IMR-90 (cell line): ENCODE results near the gene CRY2. TPM values are rescaled to one million over a fixed set of nuclear protein-coding genes. Genes with fewer than 3 reads are reported as not detected.

ENCODE experiments used
- ATAC-seq: fragments of 200-7000 bp; cut with Tn5 transposase; 2 replicates; pipeline ENCODE4 v1.9.1; 2020; ENCODE audit warnings: low read depth, mild to moderate bottlenecking, moderate library complexity
- BruUV-seq: library from RNA; stranded (reverse); fragments of 400-500 nt; replicated peaks from 2 replicates; lab custom pipeline; 2021; lab: Mats Ljungman, UMichigan
- CTCF ChIA-PET: fragments of 300-600 bp; formaldehyde crosslinking; extraction: SDS; loops from one replicate; lab custom pipeline; 2021; ENCODE audit warnings: antibody characterized with exemption; lab: Yijun Ruan, JAX
- POLR2A ChIA-PET: fragments of 300-600 bp; sonication (Branson Sonifier 250); formaldehyde crosslinking; loops from one replicate; lab custom pipeline; 2022; ENCODE audit warnings: antibody characterized with exemption; ENCODE audit not compliant: unreplicated experiment; lab: Charles Lee
- DNase-seq: peaks from one replicate; pipeline ENCODE4 v3.0.0; 2013
- H2AFZ ChIP-seq: replicated peaks from 2 replicates; pipeline ENCODE3; 2013; ENCODE audit warnings: low read length, mild to moderate bottlenecking; ENCODE audit not compliant: poor library complexity
- H2AK5ac ChIP-seq: 2 replicates; pipeline ENCODE4 v1.6.1; 2013; ENCODE audit warnings: low read depth, low read length, inconsistent platforms
- H2AK9ac ChIP-seq: replicated peaks from 2 replicates; pipeline ENCODE3; 2013; ENCODE audit warnings: mild to moderate bottlenecking, low read depth, low read length, moderate library complexity; ENCODE audit not compliant: poor library complexity
- H2BK120ac ChIP-seq: 2 replicates; pipeline ENCODE4 v1.6.1; 2013; ENCODE audit warnings: low read depth, low read length, inconsistent platforms
- H2BK15ac ChIP-seq: 3 replicates; pipeline ENCODE4 v1.6.1; 2013; ENCODE audit warnings: low read depth, low read length, inconsistent platforms
- H2BK20ac ChIP-seq: 2 replicates; pipeline ENCODE4 v1.6.1; 2013; ENCODE audit warnings: low read depth, mild to moderate bottlenecking, inconsistent platforms, low read length, moderate library complexity
- H2BK5ac ChIP-seq: 2 replicates; pipeline ENCODE4 v1.6.1; 2013; ENCODE audit warnings: mild to moderate bottlenecking, low read depth, low read length, inconsistent platforms; ENCODE audit not compliant: poor library complexity, severe bottlenecking
- H3K14ac ChIP-seq: replicated peaks from 2 replicates; pipeline ENCODE4 v1.6.1; 2013; ENCODE audit warnings: low read depth, low read length, inconsistent platforms
- H3K18ac ChIP-seq: 2 replicates; pipeline ENCODE4 v1.6.1; 2013; ENCODE audit warnings: low read depth, low read length, control low read depth
- H3K23ac ChIP-seq: 2 replicates; pipeline ENCODE4 v1.6.1; 2013; ENCODE audit warnings: low read depth, low read length, inconsistent platforms
- H3K27ac ChIP-seq: 2 replicates; pipeline ENCODE4 v1.5.1; 2013; ENCODE audit warnings: mild to moderate bottlenecking, control low read depth, low read length; ENCODE audit not compliant: insufficient read depth
- H3K27me3 ChIP-seq: 2 replicates; pipeline ENCODE4 v1.6.1; 2013; ENCODE audit warnings: low read length; ENCODE audit not compliant: control insufficient read depth, insufficient read depth
- H3K36me3 ChIP-seq: 2 replicates; pipeline ENCODE4 v1.6.1; 2013; ENCODE audit warnings: low read length, mixed read lengths; ENCODE audit not compliant: control insufficient read depth, insufficient read depth
- H3K4ac ChIP-seq: 2 replicates; pipeline ENCODE4 v1.6.1; 2013; ENCODE audit warnings: low read depth, low read length, inconsistent platforms
- H3K4me1 ChIP-seq: 2 replicates; pipeline ENCODE4 v1.6.1; 2013; ENCODE audit warnings: low read length, mixed read lengths; ENCODE audit not compliant: control insufficient read depth, insufficient read depth
- H3K4me2 ChIP-seq: 2 replicates; pipeline ENCODE4 v1.6.1; 2013; ENCODE audit warnings: low read depth, mild to moderate bottlenecking, control low read depth, low read length, moderate library complexity
- H3K4me3 ChIP-seq: 2 replicates; pipeline ENCODE4 v1.5.1; 2013; ENCODE audit warnings: low read depth, mild to moderate bottlenecking, control low read depth, low read length, moderate library complexity; ENCODE audit not compliant: insufficient read depth
- H3K56ac ChIP-seq: 2 replicates; pipeline ENCODE4 v1.6.1; 2013; ENCODE audit warnings: low read length, inconsistent platforms; ENCODE audit not compliant: insufficient read depth; ENCODE audit errors: extremely low read depth
- H3K79me1 ChIP-seq, 2 experiments: 2 replicates each; pipeline ENCODE4 v1.6.1; 2013; ENCODE audit warnings: low read length in 2 of 2, inconsistent platforms in 1 of 2, low read depth in 1 of 2
- H3K9ac ChIP-seq: 2 replicates; pipeline ENCODE4 v1.6.1; 2013; ENCODE audit warnings: low read depth, low read length, control low read depth
- H3K9me1 ChIP-seq: 2 replicates; pipeline ENCODE4 v1.6.1; 2013; ENCODE audit warnings: low read length, inconsistent platforms; ENCODE audit not compliant: insufficient read depth
- H3K9me3 ChIP-seq: 2 replicates; pipeline ENCODE4 v1.6.1; 2013; ENCODE audit warnings: low read length; ENCODE audit not compliant: control insufficient read depth, insufficient read depth
- H4K20me1 ChIP-seq: 2 replicates; pipeline ENCODE4 v1.6.1; 2013; ENCODE audit warnings: low read length, inconsistent platforms; ENCODE audit not compliant: insufficient read depth
- H4K5ac ChIP-seq: 2 replicates; pipeline ENCODE4 v1.6.1; 2013; ENCODE audit warnings: mild to moderate bottlenecking, low read depth, low read length, control low read depth
- H4K8ac ChIP-seq, 2 experiments: 2 replicates each; pipeline ENCODE4 v1.6.1; 2013; ENCODE audit warnings: low read depth in 2 of 2, low read length in 2 of 2, control low read depth in 1 of 2, inconsistent platforms in 1 of 2
- H4K91ac ChIP-seq: 2 replicates; pipeline ENCODE4 v1.6.1; 2013; ENCODE audit warnings: low read depth, low read length, inconsistent platforms; ENCODE audit not compliant: insufficient read depth
- MAFK ChIP-seq: IDR thresholded peaks from 2 replicates; pipeline ENCODE4 v1.6.1; 2012; ENCODE audit warnings: low read depth, low read length, improper control_type of control experiment
- MXI1 ChIP-seq: IDR thresholded peaks from 2 replicates; pipeline ENCODE4 v1.6.1; 2012; ENCODE audit warnings: low read depth, mild to moderate bottlenecking, low read length, moderate library complexity, borderline replicate concordance
- POLR2A ChIP-seq: IDR thresholded peaks from 2 replicates; pipeline ENCODE4 v1.6.1; 2012; ENCODE audit warnings: mild to moderate bottlenecking, low read depth, low read length
- RAD21 ChIP-seq: IDR thresholded peaks from 2 replicates; pipeline ENCODE4 v1.6.1; 2012; ENCODE audit warnings: low read length, improper control_type of control experiment
- RCOR1 ChIP-seq: IDR thresholded peaks from 2 replicates; pipeline ENCODE4 v1.6.1; 2012; ENCODE audit warnings: mild to moderate bottlenecking, low read length, improper control_type of control experiment; ENCODE audit not compliant: insufficient replicate concordance
- WGBS, 2 experiments: methylation state at CpG; one replicate each; pipeline versions ENCODE4 v1.1.5 to v1.1.7; 2013; ENCODE audit warnings: missing lambda C conversion rate in 2 of 2; ENCODE audit not compliant: insufficient read length in 1 of 2; ENCODE audit errors: extremely low coverage in 2 of 2; 5-methylcytosine and 5-hydroxymethylcytosine counted together
- dilution Hi-C: fragments of 300-500 bp; cut with HindIII; formaldehyde crosslinking; loops from one replicate; pipeline ENCODE4 v1.14.3; 2018; ENCODE audit warnings: low sequenced_read_pairs; ENCODE audit not compliant: unreplicated experiment
- in situ Hi-C: fragments of 300-500 bp; cut with MboI; formaldehyde crosslinking; loops from 3 replicates; pipeline ENCODE4 v1.14.3; 2019; ENCODE audit warnings: low sequenced_read_pairs, inconsistent platforms, mixed read lengths
- intact Hi-C: fragments of 100-400 bp; cut with micrococcal nuclease; formaldehyde crosslinking; loops from 2 replicates; pipeline ENCODE4 v1.10.0; 2022
- polyA plus RNA-seq, 3 experiments: library from polyadenylated mRNA; depleted of rRNA; stranded (reverse); fragments of >200 nt; gene quantifications; 2 replicates each; pipeline ENCODE4 v1.2.3, GENCODE V29; 2012; ENCODE audit warnings: low replicate concordance in 1 of 3
- total RNA-seq: library from RNA; depleted of rRNA; stranded (reverse); fragments of >200 nt; gene quantifications from 2 replicates; pipeline ENCODE4 v1.2.3, GENCODE V29; 2012
- TF ChIP-seq, protein P1 (sequence below): fragments of 150-350 bp; IDR thresholded peaks from 2 replicates; pipeline ENCODE4 v1.6.1; 2017; ENCODE audit warnings: mild to moderate bottlenecking, antibody characterized with exemption, low read length, low read depth

CRY2 gene
- total and polyA plus RNA-seq, 2 of the 4 experiments (the other 2 are of a cell fraction) = 12.2 to 13.1 TPM

GRCh38 chr11:45885921-45886721 is 38.8 kb downstream of the CRY2 start:
- H4K91ac ChIP-seq = no peak overlapping the region
- peaks cover 4% of the 10 kb centered on the region; the same call in 1 of the 2 replicates for H3K9me1 ChIP-seq
- ATAC-seq = no peak
- no peaks in the 10 kb centered on the region for H3K4me1 ChIP-seq
- no peak overlapping the region for H3K14ac ChIP-seq
- H3K23ac ChIP-seq = no peak overlapping the region
- H4K5ac ChIP-seq = no peak overlapping the region
- no peak for DNase-seq
- no peak overlapping the region for H3K4ac ChIP-seq
- ChIA-PET CTCF (no interaction called here), POLR2A (no interaction called here)
- TF ChIP-seq MXI1 (no peak), POLR2A (no peak), MAFK (no peak), RCOR1 (no peak), RAD21 (no peak)
- TF ChIP-seq, protein P1, sequence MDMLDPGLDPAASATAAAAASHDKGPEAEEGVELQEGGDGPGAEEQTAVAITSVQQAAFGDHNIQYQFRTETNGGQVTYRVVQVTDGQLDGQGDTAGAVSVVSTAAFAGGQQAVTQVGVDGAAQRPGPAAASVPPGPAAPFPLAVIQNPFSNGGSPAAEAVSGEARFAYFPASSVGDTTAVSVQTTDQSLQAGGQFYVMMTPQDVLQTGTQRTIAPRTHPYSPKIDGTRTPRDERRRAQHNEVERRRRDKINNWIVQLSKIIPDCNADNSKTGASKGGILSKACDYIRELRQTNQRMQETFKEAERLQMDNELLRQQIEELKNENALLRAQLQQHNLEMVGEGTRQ = no peak
- peaks cover 0 to 1% of the 10 kb centered on the region in 2 experiments; a peak in 1 of 4 replicates for H3K79me1 ChIP-seq
- no peaks in the 10 kb centered on the region for H3K9me3 ChIP-seq
- no peak overlapping the region for H2BK120ac ChIP-seq
- no peak overlapping the region for H3K18ac ChIP-seq
- H3K4me3 ChIP-seq = peak overlapping the region; percentile 77
- WGBS, 2 experiments = 4% methylated on average over 4 of the region's 43 CpGs; no CpG with 5 or more reads in 1 of the 2 experiments
- H2BK15ac ChIP-seq = no peak overlapping the region
- H2AK9ac ChIP-seq = peak overlapping the region; percentile 24
- no peak overlapping the region for H2BK5ac ChIP-seq
- no peak overlapping the region for H2BK20ac ChIP-seq
- dilution Hi-C loops (no loop called here), intact Hi-C loops (no loop called here), in situ Hi-C loops (no loop called here)
- H3K36me3 ChIP-seq = peaks cover 11% of the 10 kb centered on the region
- peaks cover 30% of the 10 kb centered on the region for H3K27me3 ChIP-seq
- no peak overlapping the region for H3K27ac ChIP-seq
- H4K8ac ChIP-seq = no peak overlapping the region
- no peak overlapping the region for H3K56ac ChIP-seq
- no TSS peak for BruUV-seq
- peak overlapping the region; percentile 86 for H2AFZ ChIP-seq
- H3K9ac ChIP-seq = no peak overlapping the region
- peaks cover 20% of the 10 kb centered on the region for H4K20me1 ChIP-seq
- peak overlapping the region; percentile 72; the same call in 1 of the 2 replicates for H3K4me2 ChIP-seq
- no peak overlapping the region for H2AK5ac ChIP-seq
